HG03469 (cell line): ENCODE data around the gene RNF208.
A peak's percentile ranks its signal among the peaks of the same experiment; 100 is the strongest.
"Not testable (repeated sequence)": the region's sequence is repeated elsewhere in the genome, so short reads cannot be mapped to it uniquely, and the experiment has no call there.

Experiments
- ATAC-seq: cut with Tn5 transposase; IDR thresholded peaks from one replicate; pipeline ENCODE4 v1.9.1; 2021; ENCODE audit warnings: mild to moderate bottlenecking, moderate library complexity, moderate number of reproducible peaks; ENCODE audit not compliant: unreplicated experiment

The RNF208 gene, protein sequence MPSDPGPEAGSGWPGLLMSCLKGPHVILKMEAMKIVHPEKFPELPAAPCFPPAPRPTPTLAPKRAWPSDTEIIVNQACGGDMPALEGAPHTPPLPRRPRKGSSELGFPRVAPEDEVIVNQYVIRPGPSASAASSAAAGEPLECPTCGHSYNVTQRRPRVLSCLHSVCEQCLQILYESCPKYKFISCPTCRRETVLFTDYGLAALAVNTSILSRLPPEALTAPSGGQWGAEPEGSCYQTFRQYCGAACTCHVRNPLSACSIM

DNA sequence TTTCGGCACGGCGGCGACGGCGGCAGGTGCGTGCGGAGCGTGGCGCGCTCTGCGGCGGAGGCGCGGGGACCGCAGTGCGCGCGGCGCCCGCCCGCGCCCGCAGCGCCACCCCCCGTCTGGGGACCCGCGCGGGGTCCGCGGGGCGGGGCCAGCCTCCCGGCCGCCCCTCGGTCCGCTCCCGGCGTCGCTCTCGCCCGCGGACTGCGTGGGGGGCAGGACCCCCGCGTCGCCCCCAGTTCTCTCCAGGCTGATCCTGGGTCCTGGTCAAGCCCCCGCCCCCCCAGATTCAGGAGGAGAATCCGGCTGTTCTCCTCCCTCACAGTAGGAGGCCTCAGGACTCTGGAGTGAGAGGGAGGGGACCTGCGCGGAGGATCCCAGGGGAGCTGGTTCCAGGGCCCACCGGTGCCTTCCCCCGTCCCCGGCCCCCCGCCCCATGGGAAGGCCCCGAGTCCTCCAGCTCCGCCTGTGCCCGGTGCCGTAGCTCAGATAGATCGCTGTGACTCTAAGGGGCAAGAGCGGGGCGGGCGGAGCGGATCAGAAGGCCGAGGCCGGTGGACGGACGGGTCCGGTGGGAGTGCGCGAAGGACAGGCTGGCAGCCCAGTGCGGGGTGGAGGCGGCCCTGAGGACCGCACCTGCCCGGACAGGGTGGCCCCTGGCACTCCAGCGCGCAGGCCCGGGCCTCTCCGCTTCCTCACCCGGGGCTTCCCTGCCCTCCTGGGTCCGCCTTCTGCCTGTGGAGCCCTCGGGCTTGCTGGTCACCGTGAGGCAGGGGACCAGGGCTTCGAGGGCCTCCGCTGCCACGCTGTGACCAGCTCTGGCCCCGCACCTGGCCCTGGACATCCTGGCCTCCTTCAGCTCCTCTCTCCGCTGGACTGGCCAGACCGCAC, at the start of gene RNF208:
Gene RNF208 (minus strand): TSS at position 51 of the 888 bp plus-strand sequence. CDS start 1,028 bp downstream, outside the sequence.
- peak; percentile 2 for ATAC-seq

DNA sequence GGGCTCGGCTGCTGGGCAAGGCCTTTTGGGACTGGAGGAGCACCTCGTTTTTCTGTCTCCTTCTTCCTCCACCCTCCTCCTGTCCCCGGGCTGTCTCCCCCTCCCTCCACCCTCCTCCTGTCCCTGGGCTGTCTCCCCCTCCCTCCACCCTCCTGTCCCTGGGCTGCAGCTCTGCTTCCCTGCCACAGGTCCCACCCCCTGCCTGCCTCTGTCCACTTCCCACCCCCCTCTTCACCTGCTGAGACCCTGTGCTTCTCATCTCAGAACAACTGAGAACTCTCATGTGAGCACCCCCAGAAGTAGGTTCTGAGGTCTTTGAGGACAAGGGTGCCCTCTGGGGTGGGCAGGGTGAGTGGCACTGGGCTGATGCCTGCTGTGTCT, 49.6 kb upstream of the RNF208 start:
- ATAC-seq: no peak

DNA sequence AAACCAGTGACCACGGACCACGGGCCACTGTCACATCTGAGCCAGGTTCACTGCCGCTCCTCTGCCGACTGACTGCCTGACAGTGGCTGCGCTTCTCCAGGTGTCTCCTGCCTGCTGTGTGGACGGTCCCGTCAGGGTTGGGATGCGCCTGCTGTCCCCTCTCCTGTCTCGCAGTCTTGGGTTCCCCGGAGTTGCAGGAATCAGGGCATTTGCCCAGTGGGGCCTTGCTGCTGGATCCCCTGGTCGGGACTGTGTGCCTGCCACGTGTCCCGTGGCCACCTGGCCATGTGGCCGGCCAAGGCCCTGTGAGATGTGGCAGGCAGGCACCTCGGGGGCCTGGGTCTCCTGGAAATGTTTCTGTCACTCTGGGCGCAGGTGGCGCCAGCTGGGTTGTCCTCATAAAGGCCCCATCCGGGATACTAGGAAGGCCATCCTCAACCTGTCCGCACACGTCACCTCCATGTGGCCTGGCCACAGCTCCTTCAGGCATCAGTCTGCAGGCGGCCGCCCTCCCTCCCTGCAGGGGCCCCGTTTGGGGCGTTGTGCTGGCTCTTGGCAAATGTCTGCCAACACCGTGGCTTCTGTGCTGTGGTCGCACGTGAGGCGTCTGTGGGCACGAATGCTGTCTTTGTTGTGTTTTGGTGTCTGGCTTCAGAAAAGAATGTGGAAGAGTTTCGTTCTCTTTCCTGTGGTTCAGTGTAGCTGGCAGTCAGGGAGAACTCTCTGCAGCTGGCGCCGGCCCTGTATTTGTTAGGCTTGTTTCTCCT, 49.1 kb upstream of the RNF208 start:
- ATAC-seq: no peak

DNA sequence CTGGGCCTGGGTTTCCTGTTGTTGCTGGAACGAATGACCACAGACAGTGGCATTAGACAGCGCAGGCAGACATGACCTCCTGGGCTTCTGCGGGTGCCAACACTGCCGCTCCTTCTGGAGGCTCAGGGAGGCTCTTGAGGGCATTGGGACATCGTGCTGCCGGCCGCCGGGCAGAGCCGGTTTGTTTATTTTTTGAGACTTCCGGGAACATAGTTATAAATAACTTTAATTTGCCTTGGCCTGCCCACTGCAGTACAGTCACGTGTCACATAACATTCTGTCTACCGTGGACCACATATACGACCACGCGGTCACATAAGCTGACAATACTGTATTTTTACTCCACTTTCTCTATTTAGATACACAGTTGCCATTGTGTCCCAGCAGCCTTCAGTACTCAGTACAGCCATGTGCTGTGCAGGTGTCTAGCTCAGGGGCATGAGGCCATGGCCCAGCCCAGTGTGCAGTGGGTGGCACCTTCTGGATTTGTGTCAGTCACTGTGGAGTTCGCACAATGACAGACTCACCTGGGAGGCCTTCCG, 47.3 kb upstream of the RNF208 start:
- ATAC-seq: no peak

DNA sequence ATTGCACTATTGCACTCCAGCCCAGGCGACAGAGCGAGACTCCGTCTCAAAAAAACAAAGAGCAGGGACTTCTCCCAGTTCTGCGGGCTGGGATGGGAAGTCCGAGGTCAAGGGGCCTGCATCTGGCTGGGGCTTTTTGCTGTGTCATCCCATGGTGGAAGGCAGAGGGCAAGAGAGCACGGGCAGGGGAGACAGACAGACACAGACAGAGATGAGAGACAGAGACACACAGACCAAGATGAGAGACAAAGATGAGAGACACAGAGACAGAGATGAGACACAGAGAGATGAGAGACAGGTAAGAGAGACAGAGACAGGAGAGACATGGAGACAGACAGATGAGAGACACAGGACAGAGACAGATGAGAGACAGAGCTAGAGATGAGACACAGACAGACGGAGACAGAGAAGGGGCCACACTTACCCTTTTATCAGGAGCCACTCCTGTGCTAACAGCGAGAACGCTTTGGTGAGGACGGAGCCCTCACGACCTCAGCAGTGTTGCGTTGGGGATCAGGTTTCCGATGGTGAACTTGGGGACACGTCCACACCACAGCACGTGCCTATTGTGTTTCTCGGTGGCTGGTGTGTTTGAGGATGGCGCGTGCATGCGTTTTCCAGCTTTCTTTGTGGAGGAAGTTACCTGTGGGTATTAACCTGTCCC, 46.6 kb upstream of the RNF208 start:
- ATAC-seq: no peak

DNA sequence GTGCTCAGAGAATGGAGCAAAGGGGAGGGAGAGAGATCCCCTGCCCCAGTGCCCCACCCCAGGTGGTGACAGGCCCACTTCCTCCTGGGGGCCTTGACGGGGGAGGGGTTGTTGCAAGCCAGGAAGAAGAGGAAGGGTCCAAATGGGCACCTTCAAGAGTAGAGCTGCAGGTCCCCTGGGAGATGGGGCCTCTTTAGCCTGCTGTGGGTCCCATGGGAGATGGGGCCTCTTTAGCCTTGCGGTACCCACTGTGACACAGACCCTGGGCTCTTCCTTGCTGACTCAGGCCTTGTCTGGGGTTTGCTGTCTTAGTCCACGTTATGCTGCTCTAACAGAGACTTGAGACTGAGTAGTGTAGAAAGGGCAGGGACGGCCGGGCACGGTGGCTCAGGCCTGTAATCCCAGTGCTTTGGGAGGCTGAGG, 45.9 kb upstream of the RNF208 start:
- no peak for ATAC-seq

DNA sequence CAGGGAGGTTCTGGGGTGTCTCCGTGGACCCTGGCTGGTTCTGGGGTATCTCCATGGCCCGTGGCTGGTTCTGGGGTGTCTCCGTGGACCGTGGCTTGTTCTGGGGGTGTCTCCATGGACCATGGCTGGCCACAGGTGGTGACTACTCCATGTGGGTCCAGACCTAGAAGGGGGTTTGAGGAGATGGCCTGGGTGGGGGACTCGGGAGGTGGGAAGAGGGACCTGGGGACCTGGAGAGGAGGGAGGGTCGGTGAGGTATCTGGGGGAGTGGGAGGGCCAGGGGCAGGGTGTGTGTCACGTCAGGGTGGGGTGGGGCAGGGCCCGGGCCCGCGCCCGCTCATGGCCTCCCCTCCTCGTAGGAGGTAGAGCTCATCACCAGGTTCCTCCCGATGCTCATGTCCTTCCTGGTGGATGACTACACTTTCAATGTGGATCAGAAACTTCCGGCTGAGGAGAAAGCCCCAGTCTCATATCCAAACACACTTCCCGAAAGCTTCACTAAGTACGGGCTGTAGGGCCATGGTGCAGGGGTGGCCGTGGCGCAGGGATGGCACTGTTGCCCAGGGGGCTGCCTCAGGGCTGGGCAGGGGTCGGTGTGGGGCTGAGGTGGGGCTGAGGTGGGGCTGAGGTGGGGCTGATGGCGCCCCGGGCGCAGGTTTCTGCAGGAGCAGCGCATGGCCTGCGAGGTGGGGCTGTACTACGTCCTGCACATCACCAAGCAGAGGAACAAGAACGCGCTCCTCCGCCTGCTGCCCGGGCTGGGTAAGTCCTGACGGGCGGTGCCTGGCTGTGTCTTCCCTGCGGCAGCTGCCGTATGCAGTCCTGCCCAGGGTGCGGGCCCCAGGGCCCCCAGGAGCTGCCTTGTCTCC, 44.8 kb upstream of the RNF208 start:
- ATAC-seq: no peak

DNA sequence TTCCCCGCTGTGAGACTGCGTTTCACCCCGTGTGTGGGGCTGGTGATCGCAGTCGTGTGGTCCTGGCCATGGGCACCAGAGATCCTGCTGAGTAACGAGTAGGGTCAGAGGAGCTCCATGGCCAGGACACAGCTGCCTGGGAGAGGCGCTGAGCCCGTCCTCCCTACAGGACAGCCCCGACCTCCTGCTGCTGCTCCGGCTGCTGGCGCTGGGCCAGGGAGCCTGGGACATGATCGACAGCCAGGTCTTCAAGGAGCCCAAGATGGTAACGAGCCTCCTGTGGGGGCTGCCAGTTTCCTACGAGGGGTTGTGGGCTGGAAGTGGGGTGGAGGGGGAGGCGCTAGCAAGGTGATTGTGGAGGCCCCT, 44.1 kb upstream of the RNF208 start:
- ATAC-seq: no peak

DNA sequence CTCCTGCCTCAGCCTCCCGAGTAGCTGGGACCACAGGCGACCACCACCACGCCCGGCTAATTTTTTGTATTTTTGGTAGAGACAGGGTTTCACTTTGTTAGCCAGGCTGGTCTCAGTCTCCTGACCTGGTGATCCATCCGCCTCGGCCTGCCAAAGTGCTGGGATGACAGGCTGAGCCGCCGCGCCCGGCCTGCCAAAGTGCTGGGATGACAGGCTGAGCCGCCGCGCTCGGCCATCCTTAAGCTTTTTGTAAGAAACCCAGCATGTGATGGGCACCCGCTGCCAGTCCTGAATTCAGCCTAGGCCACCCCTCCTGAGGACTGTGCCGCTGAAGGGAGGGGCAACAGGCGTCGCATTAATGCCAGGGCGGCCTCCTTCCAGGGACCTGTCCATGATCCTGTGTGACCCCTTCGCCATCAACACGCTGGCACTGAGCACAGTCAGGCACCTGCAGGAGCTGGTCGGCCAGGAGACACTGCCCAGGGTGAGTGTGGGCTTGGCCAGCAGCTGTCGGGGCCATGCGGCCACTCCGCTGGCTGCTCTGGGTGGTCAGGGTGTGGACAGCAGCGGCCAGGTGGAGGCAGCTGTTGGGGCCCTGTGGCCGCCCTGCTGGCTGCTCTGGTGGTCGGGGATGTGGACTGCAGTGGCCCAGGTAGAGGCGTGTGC, 43.6 kb upstream of the RNF208 start:
- ATAC-seq: no peak

DNA sequence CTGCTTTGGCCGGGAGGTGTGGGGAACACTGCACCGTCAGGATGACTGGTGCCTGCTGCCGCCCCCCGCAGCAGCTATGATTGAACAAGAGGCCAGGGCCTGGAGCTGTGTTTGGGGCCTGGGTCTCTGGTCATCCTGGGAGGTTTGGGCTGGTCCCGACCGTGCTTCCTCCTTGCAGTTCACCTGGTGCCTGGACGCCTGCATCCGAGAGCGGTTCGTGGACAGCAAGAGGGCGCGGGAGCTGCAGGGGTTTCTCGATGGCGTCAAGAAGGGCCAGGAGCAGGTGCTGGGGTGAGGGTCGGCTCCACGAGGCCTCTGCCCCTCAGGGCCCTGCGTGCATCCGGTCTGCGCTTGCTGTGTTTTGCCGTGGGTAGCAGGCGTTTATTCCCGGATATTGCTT, 42.0 kb upstream of the RNF208 start:
- no peak for ATAC-seq

DNA sequence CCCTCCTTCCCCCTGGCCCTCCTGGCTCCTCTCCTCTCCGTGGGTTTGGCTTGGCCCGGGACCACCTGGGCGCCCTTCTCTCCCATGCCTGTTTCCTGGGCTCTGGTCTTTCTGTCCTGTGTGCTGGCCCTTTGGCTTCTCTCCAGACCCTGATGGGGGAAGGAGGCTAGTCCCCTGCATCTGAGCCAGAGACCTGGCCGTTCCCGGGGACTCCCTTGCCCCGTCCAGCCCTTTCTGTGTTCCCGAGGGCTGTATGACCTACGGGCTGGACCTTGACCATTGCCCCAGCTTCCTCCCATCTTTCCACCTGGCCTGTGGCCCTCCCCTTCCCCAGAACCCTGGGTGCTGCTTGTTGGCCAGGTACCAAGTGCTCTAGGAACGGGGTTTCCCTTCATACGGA, 41.5 kb upstream of the RNF208 start:
- no peak for ATAC-seq

DNA sequence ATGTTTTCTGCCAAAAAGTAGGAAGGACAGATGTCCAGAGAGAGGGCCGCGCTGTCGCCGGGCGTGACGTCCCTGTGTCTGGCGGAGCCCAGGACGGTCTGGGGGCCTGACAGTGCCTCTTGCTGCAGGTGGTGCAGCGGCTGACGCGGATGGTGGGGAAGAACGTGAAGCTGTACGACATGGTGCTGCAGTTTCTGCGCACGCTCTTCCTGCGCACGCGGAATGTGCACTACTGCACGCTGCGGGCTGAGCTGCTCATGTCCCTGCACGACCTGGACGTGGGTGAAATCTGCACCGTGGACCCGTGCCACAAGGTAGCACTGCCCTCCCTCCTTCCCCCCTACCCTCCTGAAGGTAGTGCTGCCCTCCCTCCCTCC, 40.9 kb upstream of the RNF208 start:
- ATAC-seq: no peak

DNA sequence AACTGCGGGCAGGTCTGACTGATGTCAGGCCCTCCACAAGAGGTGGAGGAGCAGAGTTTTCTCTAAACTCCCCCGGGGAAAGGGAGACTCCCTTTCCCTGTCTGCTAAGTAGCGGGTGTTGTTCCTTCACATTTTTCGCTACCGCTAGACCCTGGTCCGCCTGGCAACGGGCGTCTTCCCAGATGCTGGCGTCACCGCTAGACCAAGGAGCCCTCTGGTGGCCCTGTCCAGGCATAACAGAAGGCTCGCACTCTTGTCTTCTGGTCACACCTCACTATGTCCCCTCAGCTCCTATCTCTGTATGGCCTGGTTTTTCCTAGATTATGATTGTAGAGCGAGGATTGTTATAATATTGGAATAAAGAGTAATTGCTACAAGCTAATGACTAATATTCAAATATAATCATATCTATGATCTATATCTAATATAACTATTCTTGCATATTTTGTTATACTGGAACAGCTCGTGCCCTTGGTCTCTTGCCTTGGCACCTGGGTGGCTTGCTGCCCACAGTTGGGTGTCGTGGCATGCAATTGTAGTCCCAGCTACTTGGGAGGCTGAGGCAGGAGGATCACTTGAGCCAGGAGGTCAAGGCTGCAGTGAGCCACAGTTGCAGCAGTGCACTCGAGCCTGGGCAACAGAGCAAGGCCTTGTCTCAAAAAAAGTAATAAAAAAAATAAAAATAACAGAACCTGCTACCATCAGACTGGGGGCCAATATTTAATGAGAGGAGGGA, 40.3 kb upstream of the RNF208 start:
- not testable (repeated sequence) for ATAC-seq

DNA sequence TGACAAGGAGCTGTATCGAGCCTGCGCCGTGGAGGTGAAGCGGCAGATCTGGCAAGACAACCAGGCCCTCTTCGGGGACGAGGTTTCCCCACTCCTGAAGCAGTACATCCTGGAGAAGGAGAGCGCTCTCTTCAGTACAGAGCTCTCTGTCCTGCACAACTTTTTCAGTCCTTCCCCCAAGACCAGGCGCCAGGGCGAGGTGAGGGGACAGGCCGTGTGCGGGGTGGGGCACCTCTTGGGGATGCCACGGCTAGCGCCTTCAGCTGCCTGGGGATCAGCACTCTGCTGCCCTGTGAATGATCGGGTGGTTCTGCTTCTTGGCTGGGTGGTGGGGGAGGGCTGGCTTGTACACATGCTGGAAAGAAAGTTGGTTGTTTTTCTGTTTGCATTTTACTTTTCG, 34.8 kb upstream of the RNF208 start:
- ATAC-seq: no peak

DNA sequence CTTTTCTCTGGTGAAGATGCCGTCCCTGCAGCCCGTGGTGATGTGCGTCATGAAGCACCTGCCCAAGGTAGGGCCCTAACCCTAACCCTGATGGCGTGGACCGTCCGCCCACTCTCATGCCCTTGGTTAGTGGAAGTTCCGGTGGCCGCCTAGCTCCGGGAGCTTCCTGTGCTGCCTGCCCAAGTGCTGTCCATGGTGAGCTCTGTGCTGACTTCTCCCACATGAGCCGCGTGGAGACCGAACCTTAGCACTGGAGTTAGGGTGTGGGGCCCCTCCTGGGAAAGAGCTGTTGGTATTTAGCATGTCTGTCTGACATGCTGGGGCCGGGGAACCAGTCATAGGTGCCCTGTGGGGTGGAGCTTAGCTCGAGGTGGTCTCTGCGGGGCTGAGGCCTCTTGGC, 34.3 kb upstream of the RNF208 start:
- no peak for ATAC-seq

DNA sequence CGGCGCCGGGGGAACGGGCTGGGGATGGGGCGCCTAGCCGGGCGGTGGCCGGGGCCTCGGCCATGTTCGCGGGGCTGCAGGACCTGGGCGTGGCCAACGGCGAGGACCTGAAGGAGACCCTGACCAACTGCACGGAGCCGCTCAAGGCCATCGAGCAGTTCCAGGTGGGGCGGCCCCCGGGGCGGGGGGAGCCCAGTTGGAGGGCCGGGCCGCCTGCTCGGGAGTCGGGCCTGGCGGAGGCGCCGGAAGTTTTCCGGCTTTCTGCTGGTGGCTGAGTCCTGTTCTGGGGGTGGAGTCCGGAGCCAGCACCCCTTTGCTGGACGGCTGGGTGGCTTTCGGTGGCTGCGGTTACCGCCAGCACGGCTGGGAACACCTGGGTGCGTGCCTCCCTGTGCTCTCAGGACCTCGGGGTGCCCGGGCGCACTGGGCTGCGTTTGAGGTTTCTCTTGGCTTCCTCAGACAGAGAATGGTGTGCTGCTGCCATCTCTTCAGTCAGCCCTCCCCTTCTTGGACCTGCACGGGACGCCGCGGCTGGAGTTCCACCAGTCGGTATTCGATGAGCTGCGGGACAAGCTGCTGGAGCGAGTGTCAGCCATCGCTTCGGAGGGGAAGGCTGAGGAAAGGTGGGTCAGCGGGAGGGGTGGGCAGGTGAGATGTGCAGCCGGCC, 33.5 kb upstream of the RNF208 start:
- peak; percentile 31 for ATAC-seq

DNA sequence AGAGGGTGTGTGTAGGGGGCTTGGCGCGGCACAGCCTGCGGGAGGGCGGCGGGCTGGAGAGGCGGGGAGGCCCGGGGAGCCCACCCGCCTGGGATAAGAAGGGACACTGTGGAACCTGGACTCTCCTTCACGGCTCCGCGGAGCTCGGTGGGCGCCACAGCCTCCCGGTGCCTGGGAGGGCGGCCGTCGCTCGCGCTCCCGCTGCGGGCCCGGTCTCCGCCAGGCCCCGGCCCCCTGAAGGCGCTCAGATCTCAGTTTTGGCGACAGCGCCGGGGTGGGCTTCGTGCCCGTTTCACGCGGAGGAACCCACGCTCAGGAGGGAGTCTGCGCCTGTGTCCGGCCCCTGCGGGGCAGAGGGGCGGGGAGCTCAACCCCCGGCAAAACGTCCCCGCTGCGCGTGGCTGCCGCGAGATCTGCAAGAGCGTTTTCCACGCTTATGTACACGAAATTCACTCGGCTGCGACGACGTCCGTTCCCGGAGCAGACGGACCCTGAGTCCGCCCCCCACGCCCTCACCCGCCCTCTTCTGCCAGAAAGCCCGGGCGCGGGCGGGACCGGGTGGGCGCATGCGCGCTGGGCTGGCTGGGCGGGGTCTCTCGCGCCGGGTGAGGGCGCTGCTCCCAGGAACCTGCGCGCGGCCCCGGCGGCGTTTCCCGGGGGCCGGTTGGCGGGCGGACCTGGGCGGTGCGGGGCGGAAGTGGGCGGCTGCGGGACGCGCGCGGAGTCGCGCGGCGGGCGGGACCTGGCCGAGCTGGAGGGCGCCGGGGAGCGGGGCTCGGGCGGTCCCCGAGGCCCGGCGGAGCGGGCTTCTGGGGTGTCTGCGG, 32.8 kb upstream of the RNF208 start, which contains the start of gene NELFB:
Gene NELFB (plus strand): TSS at position 704 of the 824 bp plus-strand sequence.
- peak; percentile 38 for ATAC-seq
